ENCODE data around the gene RIOK2.

The RIOK2 gene

DNA sequence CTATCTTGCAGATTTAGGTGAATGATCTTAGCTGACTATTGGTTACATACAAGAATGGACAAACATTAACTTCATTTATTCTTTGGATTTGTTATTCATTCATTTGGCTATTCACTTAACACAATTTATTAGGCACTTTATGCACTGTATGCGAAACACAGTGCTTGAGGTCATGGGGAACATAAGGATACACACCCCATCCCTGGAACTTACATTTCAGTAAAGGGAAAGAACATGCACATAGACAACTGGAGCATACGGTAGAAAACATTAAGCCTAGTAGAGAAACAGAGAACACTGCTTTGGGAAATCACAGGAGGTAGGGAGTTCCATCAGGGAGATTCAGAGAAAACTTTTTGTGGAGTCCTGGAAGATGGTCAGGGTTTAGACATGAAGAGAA, 62.9 kb downstream of the RIOK2 start:
- no peaks in the 10 kb centered on the region for H3K4me1 Mint-ChIP-seq
- H3K27ac Mint-ChIP-seq: no peak overlapping the region
- no peaks in the 10 kb centered on the region for H3K9me3 Mint-ChIP-seq
- no peaks in the 10 kb centered on the region for H3K36me3 Mint-ChIP-seq
- DNase-seq (ENCODE audit: low spot score in 2 of 2) (no peak), ATAC-seq (no peak)
- no peak overlapping the region for H3K4me3 Mint-ChIP-seq

DNA sequence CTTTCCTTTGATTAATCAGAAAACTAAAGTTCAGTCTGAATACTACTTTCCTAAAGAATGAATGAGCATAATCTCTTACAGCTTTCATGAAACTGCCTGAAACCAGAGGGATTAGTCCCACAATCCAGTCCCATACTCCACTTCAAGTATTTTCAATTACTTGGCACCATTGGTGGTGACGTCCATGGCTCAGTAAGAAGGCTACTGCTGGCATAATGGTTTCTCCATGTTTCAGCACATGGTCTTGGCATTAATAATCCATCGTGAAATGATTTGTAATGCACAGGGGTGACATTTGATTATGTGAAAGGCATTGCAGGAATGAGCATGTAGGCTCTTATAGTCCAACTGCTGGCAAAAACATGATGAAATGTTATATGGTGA, 64.0 kb downstream of the RIOK2 start:
- Mint-ChIP-seq H3K27ac (no peak overlapping the region), H3K4me1 (no peaks in the 10 kb centered on the region), H3K36me3 (no peaks in the 10 kb centered on the region), H3K4me3 (no peak overlapping the region), H3K9me3 (no peaks in the 10 kb centered on the region)
- no peak for ATAC-seq
- DNase-seq (ENCODE audit: low spot score in 2 of 2): no peak

DNA sequence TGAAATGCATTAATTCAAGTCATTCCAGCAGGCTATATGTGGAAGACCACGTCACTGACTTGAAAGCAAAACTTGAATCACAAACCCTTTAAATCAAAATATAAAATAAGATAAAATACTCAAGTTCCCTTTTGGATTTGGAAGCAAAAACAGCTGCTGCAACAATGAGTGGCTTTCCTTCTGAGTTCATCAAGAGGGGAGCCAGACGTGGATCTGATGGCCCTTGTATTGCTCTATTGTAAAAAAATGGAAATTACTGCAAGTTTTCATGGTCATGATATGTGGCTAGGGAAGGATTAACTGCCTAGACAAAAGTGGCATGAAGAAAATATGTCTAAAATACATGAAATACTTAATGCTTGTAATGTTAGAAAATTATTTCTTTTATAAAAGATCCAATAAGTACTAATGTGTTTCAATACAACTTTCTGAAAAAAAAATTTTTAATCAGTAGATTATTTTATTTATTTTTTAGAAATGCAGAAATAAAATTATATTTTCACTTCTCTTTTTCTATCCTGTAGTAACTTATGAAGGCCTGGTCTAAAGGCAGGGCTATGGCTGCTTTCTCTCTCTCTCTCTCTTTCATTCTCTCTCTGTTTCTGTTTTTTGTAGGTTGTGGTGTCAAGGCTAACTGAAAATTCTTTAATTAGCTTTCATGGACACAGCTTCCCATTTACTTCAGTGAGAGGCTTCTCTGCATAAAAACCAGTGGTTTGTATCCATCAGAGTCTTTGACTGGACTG, 64.6 kb downstream of the RIOK2 start:
- Mint-ChIP-seq H3K27ac (no peak overlapping the region), H3K4me1 (no peaks in the 10 kb centered on the region), H3K4me3 (no peak overlapping the region), H3K36me3 (no peaks in the 10 kb centered on the region), H3K9me3 (no peaks in the 10 kb centered on the region)
- DNase-seq (ENCODE audit: low spot score in 2 of 2) (no peak), ATAC-seq (no peak)

DNA sequence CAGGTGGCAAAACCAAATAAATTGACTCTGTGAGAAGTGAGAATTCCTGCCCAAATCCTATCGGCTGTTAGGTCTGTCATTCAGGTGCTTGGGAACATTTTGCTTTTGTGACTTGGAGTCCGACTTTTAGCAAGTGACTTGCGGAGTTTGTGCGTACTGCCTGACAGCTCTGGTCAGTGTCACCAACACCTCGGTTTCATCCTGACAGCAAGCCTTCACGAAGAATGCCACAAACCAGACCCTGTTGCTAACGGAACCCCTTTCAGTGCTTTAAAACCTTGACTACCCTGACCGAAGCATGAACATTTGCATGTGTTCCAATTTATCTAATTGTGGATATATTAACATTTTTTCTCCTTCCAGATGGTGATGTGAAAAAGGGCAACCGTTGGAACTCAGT, 67.1 kb downstream of the RIOK2 start:
- no peak for DNase-seq (ENCODE audit: low spot score in 2 of 2)
- no peak overlapping the region for H3K4me3 Mint-ChIP-seq
- no peaks in the 10 kb centered on the region for H3K36me3 Mint-ChIP-seq
- no peaks in the 10 kb centered on the region for H3K4me1 Mint-ChIP-seq
- no peak overlapping the region for H3K27ac Mint-ChIP-seq
- no peaks in the 10 kb centered on the region for H3K9me3 Mint-ChIP-seq
- ATAC-seq: no peak

DNA sequence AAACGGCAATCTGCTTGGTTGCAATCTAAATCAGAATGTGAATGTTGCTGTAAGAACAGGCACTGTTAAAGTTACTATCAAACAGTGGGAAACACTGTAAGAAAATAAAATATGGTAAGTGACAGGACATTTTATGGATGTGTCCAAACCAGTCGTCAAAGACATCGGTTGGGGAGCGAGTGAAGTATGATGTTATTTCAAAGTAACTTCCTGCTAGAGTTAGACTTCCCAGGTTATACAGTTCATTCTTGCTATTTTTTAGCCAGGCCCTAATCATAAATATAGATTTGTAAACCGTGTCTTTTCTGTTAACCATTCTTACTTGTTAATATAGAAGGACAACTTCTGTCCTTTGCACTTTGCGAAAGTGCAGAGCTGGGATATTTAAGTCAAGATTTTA, 70.8 kb downstream of the RIOK2 start:
- H3K4me1 Mint-ChIP-seq: no peaks in the 10 kb centered on the region
- no peak overlapping the region for H3K27ac Mint-ChIP-seq
- H3K36me3 Mint-ChIP-seq: no peaks in the 10 kb centered on the region
- no peaks in the 10 kb centered on the region for H3K9me3 Mint-ChIP-seq
- no peak overlapping the region for H3K4me3 Mint-ChIP-seq
- no peak for DNase-seq (ENCODE audit: low spot score in 2 of 2)
- no peak for ATAC-seq

DNA sequence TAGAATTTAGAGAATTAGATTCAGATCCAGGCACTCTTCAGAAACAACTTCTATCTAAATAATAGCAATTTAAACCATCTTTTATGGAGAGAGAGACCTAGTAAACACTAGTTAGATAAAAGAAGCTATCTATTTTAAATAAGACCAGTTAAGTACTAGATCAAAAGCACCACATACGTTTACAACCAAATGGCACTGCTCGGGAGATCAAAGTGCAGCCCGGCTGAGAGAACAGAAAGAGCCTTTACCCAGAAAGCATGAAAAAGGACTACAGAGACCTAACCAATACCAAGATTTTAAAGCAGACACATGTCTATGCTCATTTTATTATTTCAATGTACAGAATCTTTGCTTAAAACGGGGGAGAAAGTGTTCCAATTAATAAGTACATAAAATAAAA, 71.4 kb downstream of the RIOK2 start:
- ATAC-seq: no peak
- H3K27ac Mint-ChIP-seq: no peak overlapping the region

DNA sequence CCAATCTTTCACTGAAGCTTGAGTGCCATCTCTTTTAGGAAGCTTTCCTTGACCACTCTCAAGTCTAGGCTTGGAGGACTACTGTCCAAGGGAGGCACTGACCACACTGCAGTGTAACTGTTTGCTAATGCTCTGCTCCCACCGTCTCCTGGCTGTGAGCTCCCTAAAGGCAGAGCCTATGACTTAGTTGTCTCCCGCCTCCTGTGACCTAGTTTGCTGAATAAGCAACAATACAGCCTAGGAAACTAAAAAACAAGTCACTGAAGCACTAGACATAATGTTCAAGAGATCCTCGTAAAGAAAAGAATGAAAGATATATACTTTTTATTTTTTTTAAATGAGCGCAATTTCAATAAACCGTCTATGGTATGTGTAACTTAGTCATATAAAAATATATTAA, 72.0 kb downstream of the RIOK2 start:
- DNase-seq (ENCODE audit: low spot score in 2 of 2) (no peak), ATAC-seq (no peak)
- Mint-ChIP-seq H3K4me3 (no peak overlapping the region), H3K27ac (no peak overlapping the region), H3K9me3 (no peaks in the 10 kb centered on the region), H3K36me3 (no peaks in the 10 kb centered on the region), H3K4me1 (no peaks in the 10 kb centered on the region)

More for the DNA sequence above, 71.4 kb downstream of the RIOK2 start:
- Mint-ChIP-seq H3K36me3 (no peaks in the 10 kb centered on the region), H3K4me1 (no peaks in the 10 kb centered on the region), H3K9me3 (no peaks in the 10 kb centered on the region), H3K4me3 (no peak overlapping the region)
- DNase-seq (ENCODE audit: low spot score in 2 of 2): no peak
